Lower lobe of right lung (tissue), 2 donors: ENCODE data around the gene REELD1. TPM values are rescaled to one million over a fixed set of nuclear protein-coding genes. Genes with fewer than 3 reads are reported as not detected.

Source experiments
- ATAC-seq, 2 donors: fragments of 200-7000 bp; cut with Tn5 transposase; one replicate each; pipeline ENCODE4 v1.9.1; 2020 to 2022; ENCODE audit warnings: mild to moderate bottlenecking in 2 of 2, moderate library complexity in 2 of 2
- DNase-seq: peaks from one replicate; pipeline ENCODE4 v3.0.0-alpha.2; 2020
- H3K27ac ChIP-seq: fragments of 200-600 bp; one replicate; pipeline ENCODE4 v1.8.0; 2022
- H3K27me3 ChIP-seq: fragments of 200-600 bp; one replicate; pipeline ENCODE4 v1.8.0; 2022; ENCODE audit warnings: low read depth
- H3K36me3 ChIP-seq: fragments of 200-600 bp; one replicate; pipeline ENCODE4 v1.8.0; 2022; ENCODE audit warnings: mild to moderate bottlenecking
- H3K4me1 ChIP-seq: fragments of 200-600 bp; one replicate; pipeline ENCODE4 v1.8.0; 2022
- H3K4me3 ChIP-seq: fragments of 200-600 bp; one replicate; pipeline ENCODE4 v1.8.0; 2022; ENCODE audit warnings: mild to moderate bottlenecking
- H3K9me3 ChIP-seq: fragments of 200-600 bp; one replicate; pipeline ENCODE4 v1.8.0; 2022
- CTCF ChIP-seq: fragments of 200-600 bp; IDR thresholded peaks from one replicate; pipeline ENCODE4 v1.8.0; 2022; ENCODE audit warnings: antibody characterized with exemption, mild to moderate bottlenecking
- intact Hi-C: fragments of 100-400 bp; cut with DNase I; formaldehyde crosslinking; loops from one replicate; pipeline ENCODE4 v1.11.0; 2022
- total RNA-seq: library from RNA; stranded (reverse); fragmentation: NEBNext Ultra II Directional; extraction: Animal tissue kit (Norgen Biotek cat#: 25700); gene quantifications from one replicate; pipeline ENCODE4 v1.2.1, GENCODE V29; 2021
- donor health status: DM: no; HTN: yes; CAD: no; lungs with severe emphysema.

Gene REELD1
- total RNA-seq, 1 donor from 2014 or later = 0.35 TPM

- no peaks in the 10 kb centered on the region for H3K4me1 ChIP-seq
- H3K27ac ChIP-seq = no peak overlapping the region
- intact Hi-C loops = no loop called here
- no peak for TF ChIP-seq CTCF
- H3K4me3 ChIP-seq = no peak overlapping the region
- no peaks in the 10 kb centered on the region for H3K9me3 ChIP-seq
- no peaks in the 10 kb centered on the region for H3K27me3 ChIP-seq
- H3K36me3 ChIP-seq = no peaks in the 10 kb centered on the region
- DNase-seq (no peak), ATAC-seq (no peak)
Measured at GRCh38 chr4:146271466-146271865, 57.1 kb downstream of the REELD1 start.

GRCh38 chr4:146273204-146273901, 59.0 kb downstream of the REELD1 start:
- no peak for ATAC-seq

GRCh38 chr4:146274774-146275173, 60.4 kb downstream of the REELD1 start:
- Histone ChIP-seq H3K4me1 (peaks cover 12% of the 10 kb centered on the region), H3K9me3 (no peaks in the 10 kb centered on the region), H3K4me3 (no peak overlapping the region), H3K36me3 (no peaks in the 10 kb centered on the region), H3K27me3 (no peaks in the 10 kb centered on the region), H3K27ac (no peak overlapping the region)
- no peak for ATAC-seq
- no peak for TF ChIP-seq CTCF
- no peak for DNase-seq
- intact Hi-C loops = no loop called here

More at GRCh38 chr4:146273204-146273901, 59.0 kb downstream of the REELD1 start:
- Histone ChIP-seq H3K27ac (no peak overlapping the region), H3K9me3 (no peaks in the 10 kb centered on the region), H3K4me3 (no peak overlapping the region), H3K36me3 (no peaks in the 10 kb centered on the region), H3K4me1 (no peaks in the 10 kb centered on the region), H3K27me3 (no peaks in the 10 kb centered on the region)
- DNase-seq = no peak
- no peak for TF ChIP-seq CTCF
- intact Hi-C loops = no loop called here

- TF ChIP-seq CTCF = no peak
- intact Hi-C loops = no loop called here
- no peaks in the 10 kb centered on the region for H3K36me3 ChIP-seq
- no peak overlapping the region for H3K27ac ChIP-seq
- H3K27me3 ChIP-seq = no peaks in the 10 kb centered on the region
- peaks cover 12% of the 10 kb centered on the region for H3K4me1 ChIP-seq
- H3K9me3 ChIP-seq = no peaks in the 10 kb centered on the region
- ATAC-seq = no peak
- no peak for DNase-seq
- H3K4me3 ChIP-seq = no peak overlapping the region
Measured at GRCh38 chr4:146275370-146275769, 61.0 kb downstream of the REELD1 start.

GRCh38 chr4:146278986-146279385, 64.6 kb downstream of the REELD1 start:
- DNase-seq = no peak
- Histone ChIP-seq H3K4me3 (no peak overlapping the region), H3K27ac (no peak overlapping the region), H3K36me3 (no peaks in the 10 kb centered on the region), H3K27me3 (no peaks in the 10 kb centered on the region), H3K9me3 (no peaks in the 10 kb centered on the region), H3K4me1 (peaks cover 15% of the 10 kb centered on the region)
- ATAC-seq = no peak
- no peak for TF ChIP-seq CTCF
- intact Hi-C loops = no loop called here

Other genes with a start within 250 kb of the REELD1 start
- gene LSM6, start 38.8 kb upstream of the REELD1 start, total RNA-seq = 36.4 TPM